HepG2 (cell line): ENCODE data around the gene NOM1. TPM values are rescaled to one million over a fixed set of nuclear protein-coding genes. Genes with fewer than 3 reads are reported as not detected.

Source experiments
- AKAP8 ChIP-seq: sonication (generic); formaldehyde crosslinking; IDR thresholded peaks from 2 replicates; pipeline ENCODE4 v1.5.1; 2020; ENCODE audit warnings: mild to moderate bottlenecking, missing genetic modification reagents
- ATF2 ChIP-seq: sonication (generic); formaldehyde crosslinking; IDR thresholded peaks from 2 replicates; pipeline ENCODE4 v1.4.0; 2020; ENCODE audit warnings: missing genetic modification reagents
- CREM ChIP-seq, 2 experiments: sonication (generic) in 1 of 2; formaldehyde crosslinking in 1 of 2; IDR thresholded peaks; 2 replicates each; pipeline versions ENCODE4 v1.4.0 to v1.6.1; 2016 to 2020; ENCODE audit warnings: antibody characterized with exemption in 1 of 2, mild to moderate bottlenecking in 1 of 2, missing genetic modification reagents in 1 of 2
- FOXC1 ChIP-seq: sonication (generic); formaldehyde crosslinking; IDR thresholded peaks from 2 replicates; pipeline ENCODE4 v1.8.0; 2022; ENCODE audit warnings: mild to moderate bottlenecking, missing genetic modification reagents, borderline replicate concordance
- FOXP1 ChIP-seq, 2 experiments: fragments of 450-650 bp in 1 of 2; IDR thresholded peaks; 2 replicates each; pipeline ENCODE4 v1.6.1; 2017 to 2018; ENCODE audit warnings: antibody characterized with exemption in 1 of 2
- IRF2 ChIP-seq: IDR thresholded peaks from 2 replicates; pipeline ENCODE4 v1.6.1; 2018; ENCODE audit warnings: missing genetic modification reagents, missing compliant biosample characterization
- KDM1A ChIP-seq: IDR thresholded peaks from 2 replicates; pipeline ENCODE4 v1.6.1; 2016; ENCODE audit warnings: missing compliant biosample characterization
- NFIC ChIP-seq: IDR thresholded peaks from 2 replicates; pipeline ENCODE4 v1.6.1; 2012; ENCODE audit warnings: mild to moderate bottlenecking, low read length, inconsistent platforms
- NKX3-1 ChIP-seq: sonication (generic); formaldehyde crosslinking; IDR thresholded peaks from 2 replicates; pipeline ENCODE4 v1.5.0; 2020; ENCODE audit warnings: missing genetic modification reagents
- PAXIP1 ChIP-seq: sonication (generic); formaldehyde crosslinking; conservative IDR thresholded peaks from 2 replicates; pipeline ENCODE4 v1.4.0; 2020; ENCODE audit warnings: mild to moderate bottlenecking, missing genetic modification reagents, moderate library complexity
- SIX4 ChIP-seq: sonication (generic); formaldehyde crosslinking; IDR thresholded peaks from 2 replicates; pipeline ENCODE4 v1.4.0; 2020; ENCODE audit warnings: missing genetic modification reagents
- SKIL ChIP-seq: sonication (generic); formaldehyde crosslinking; IDR thresholded peaks from 2 replicates; pipeline ENCODE4 v1.8.0; 2022; ENCODE audit warnings: missing genetic modification reagents, mild to moderate bottlenecking, moderate library complexity, borderline replicate concordance
- SOX5 ChIP-seq: IDR thresholded peaks from 2 replicates; pipeline ENCODE4 v1.6.1; 2016; ENCODE audit warnings: borderline replicate concordance
- ZBTB43 ChIP-seq: sonication (generic); formaldehyde crosslinking; conservative IDR thresholded peaks from 2 replicates; pipeline ENCODE4 v1.4.0; 2020; ENCODE audit warnings: missing genetic modification reagents
- ZFY ChIP-seq: sonication (generic); formaldehyde crosslinking; IDR thresholded peaks from 2 replicates; pipeline ENCODE4 v1.4.0; 2020; ENCODE audit warnings: missing genetic modification reagents
- ZNF138 ChIP-seq: sonication (generic); formaldehyde crosslinking; IDR thresholded peaks from 2 replicates; pipeline ENCODE4 v1.5.0; 2020; ENCODE audit warnings: mild to moderate bottlenecking, low read depth, missing genetic modification reagents
- ZNF274 ChIP-seq: sonication (generic); formaldehyde crosslinking; IDR thresholded peaks from 2 replicates; pipeline ENCODE4 v1.5.1; 2020; ENCODE audit warnings: mild to moderate bottlenecking, missing genetic modification reagents
- ZNF362 ChIP-seq: sonication (generic); formaldehyde crosslinking; IDR thresholded peaks from 2 replicates; pipeline ENCODE4 v1.4.0; 2020; ENCODE audit warnings: missing genetic modification reagents, mild to moderate bottlenecking, borderline replicate concordance
- polyA plus RNA-seq, 8 experiments: library from polyadenylated mRNA; depleted of rRNA in 3 of 8; stranded (reverse) in 7 of 8; unstranded in 1 of 8; fragments of >200 nt; fragmentation: Illumina TruSeq in 4 of 8; extraction: Trizol in 4 of 8; gene quantifications; 2 replicates each; pipeline versions ENCODE4 v1.2.1 to v1.2.3, GENCODE V29; 2011 to 2016; ENCODE audit warnings: low read depth in 4 of 8, missing spikeins in 1 of 8, mixed read lengths in 1 of 8; ENCODE audit not compliant: insufficient read depth in 1 of 8
- total RNA-seq, 5 experiments: library from RNA; depleted of rRNA; stranded (reverse); fragments of >200 nt; fragmentation: Illumina TruSeq; extraction: Trizol; gene quantifications; 2 replicates each; pipeline ENCODE4 v1.2.3, GENCODE V29; 2016; ENCODE audit warnings: low read depth in 1 of 5

NOM1 gene
- total and polyA plus RNA-seq, 2 of the 13 experiments (the other 11 are each of a cell fraction or from before 2014, with no cell fraction given) = 14.2 to 26.2 TPM

GRCh38 chr7:156988343-156989185 is 39.1 kb downstream of the NOM1 start (continued):
- TF ChIP-seq FOXC1 = peak; percentile 45; the same call in 1 of the 2 replicates
- TF ChIP-seq PAXIP1 (CRISPR knock-in tag) = peak; percentile 83
- TF ChIP-seq NKX3-1 (CRISPR knock-in tag) = 0 out of 2 replicates have a peak, but pooled peaks have one; percentile 67
- peak; percentile 59; the same call in 1 of the 2 replicates for TF ChIP-seq KDM1A (CRISPR knock-in tag)
- TF ChIP-seq IRF2 (CRISPR knock-in tag) = peak; percentile 39; the same call in 1 of the 2 replicates
- TF ChIP-seq NFIC = peak; percentile 33; the same call in 1 of the 2 replicates
- TF ChIP-seq AKAP8 (CRISPR knock-in tag) = peak; percentile 73; the same call in 1 of the 2 replicates
- peak; percentile 84 for TF ChIP-seq CREM (IDR thresholded peaks at IDR 0.05)
- TF ChIP-seq CREM (CRISPR knock-in tag; IDR thresholded peaks at IDR 0.05) = no peak
- TF ChIP-seq ZFY (CRISPR knock-in tag) = peak; percentile 68; the same call in 1 of the 2 replicates
- TF ChIP-seq ZNF362 = peak; percentile 66; the same call in 1 of the 2 replicates
- TF ChIP-seq ZBTB43 = no peak
- peak; percentile 82; the same call in 1 of the 2 replicates for TF ChIP-seq ATF2
- no peak for TF ChIP-seq FOXP1 (IDR thresholded peaks at IDR 0.05)
- peak; percentile 36; the same call in 1 of the 2 replicates for TF ChIP-seq FOXP1 (CRISPR knock-in tag; IDR thresholded peaks at IDR 0.05)
- 0 out of 2 replicates have a peak, but pooled peaks have one; percentile 30 for TF ChIP-seq ZNF274 (CRISPR knock-in tag)
- TF ChIP-seq SIX4 (CRISPR knock-in tag) = 0 out of 2 replicates have a peak, but pooled peaks have one; percentile 55
- TF ChIP-seq ZNF138 = no peak
- TF ChIP-seq SKIL = peak; percentile 71; the same call in 1 of the 2 replicates
- peak; percentile 71; the same call in 1 of the 2 replicates for TF ChIP-seq SOX5 (CRISPR knock-in tag)
